H1 (cell line): ENCODE measurements around the gene GNAQ. TPM values are rescaled to one million over a fixed set of nuclear protein-coding genes. Genes with fewer than 3 reads are reported as not detected.

Source experiments
- CBX5 ChIP-seq: fragments of 300-800, 300-1000 bp; sonication (generic); IDR thresholded peaks from 2 replicates; pipeline ENCODE4 v1.7.1; 2016; ENCODE audit warnings: antibody characterized with exemption, low read length, low read depth
- CHD1 ChIP-seq: IDR thresholded peaks from 2 replicates; pipeline ENCODE4 v1.6.1; 2012; ENCODE audit warnings: low read depth, low read length, improper control_type of control experiment
- polyA plus RNA-seq, 7 experiments: library from polyadenylated mRNA; depleted of rRNA in 3 of 7; stranded (reverse) in 5 of 7; unstranded in 2 of 7; fragments of >200 nt in 5 of 7; fragments of 200-250 nt in 2 of 7; gene quantifications; 1 replicate in 5 of 7; 2 replicates in 1 of 7; 4 replicates in 1 of 7; pipeline versions ENCODE4 v1.2.1 to v1.2.3, GENCODE V29; 2011 to 2013; ENCODE audit warnings: missing spikeins in 2 of 7, mixed read lengths in 2 of 7
- total RNA-seq: library from RNA; stranded (reverse); fragmentation: NEBNext Ultra II Directional; extraction: Animal tissue kit (Norgen Biotek cat#: 25700); gene quantifications from 2 replicates; pipeline ENCODE4 v1.2.1, GENCODE V29; 2021

Gene GNAQ
- total and polyA plus RNA-seq, 2 of the 8 experiments (the other 6 are each of a cell fraction or from before 2014, with no cell fraction given): 22.8 to 63.8 TPM

DNA sequence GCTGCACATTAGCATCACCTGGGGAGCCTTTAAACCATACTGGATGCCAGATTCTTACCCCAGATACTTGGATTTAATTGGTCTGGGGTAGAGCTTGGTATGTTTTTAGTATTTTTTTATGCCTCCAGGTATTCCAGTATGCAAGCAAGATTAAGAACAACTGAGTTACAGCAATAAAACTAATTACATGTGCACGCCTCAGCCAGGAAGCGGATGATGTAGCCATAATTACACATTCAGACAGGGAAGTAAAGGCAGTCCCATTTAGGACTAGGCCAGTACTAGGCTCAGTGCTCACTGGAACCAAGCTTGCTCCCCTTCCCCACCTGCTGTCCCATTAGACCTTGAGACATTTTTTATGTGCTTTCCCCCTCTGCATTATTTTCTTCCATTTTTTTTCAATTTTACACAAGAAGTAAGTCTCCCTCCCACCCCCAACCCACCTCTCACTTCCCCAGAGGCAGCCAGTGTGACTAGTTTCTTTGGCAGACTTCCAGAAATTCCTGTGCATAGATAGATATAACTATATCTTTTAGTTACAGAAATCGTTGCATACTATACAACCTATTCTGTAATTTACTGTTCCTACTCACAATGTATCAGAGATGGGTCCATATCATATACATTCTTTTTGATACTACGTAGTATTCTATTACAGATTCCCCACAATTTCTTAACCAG, 7.1 kb upstream of the GNAQ start (continued):
- no peak for TF ChIP-seq CHD1
- TF ChIP-seq CBX5: no peak
- TF ChIP-seq, all 59 proteins: peak for 0
